Tibial nerve (tissue), 4 donors: ENCODE results near the gene SORCS2. TPM values are rescaled to one million over a fixed set of nuclear protein-coding genes. Genes with fewer than 3 reads are reported as not detected.

ENCODE experiments used
- DNase-seq, 2 donors: peaks; one replicate each; pipeline ENCODE4 v3.0.0-alpha.2; 2019; ENCODE audit warnings: low spot score in 2 of 2
- H3K27ac ChIP-seq, 4 donors: fragments of 200-600 bp; sonication (generic) in 3 of 4; one replicate each; pipeline ENCODE4 v1.5.1; 2017 to 2019; ENCODE audit warnings: mild to moderate bottlenecking in 1 of 4
- H3K27me3 ChIP-seq, 2 donors: fragments of 200-600 bp; sonication (generic) in 1 of 2; one replicate each; pipeline versions ENCODE4 v1.5.1 to v1.6.0; 2017 to 2019
- H3K36me3 ChIP-seq, 3 donors: fragments of 200-600 bp; sonication (generic); one replicate each; pipeline ENCODE4 v1.5.1; 2018 to 2019
- H3K4me1 ChIP-seq, 4 donors: fragments of 200-600 bp; sonication (generic) in 3 of 4; one replicate each; pipeline ENCODE4 v1.5.1; 2017 to 2019
- H3K4me3 ChIP-seq, 4 donors: fragments of 200-600 bp; sonication (generic) in 3 of 4; one replicate each; pipeline ENCODE4 v1.5.1; 2017 to 2019; ENCODE audit warnings: mild to moderate bottlenecking in 1 of 4, moderate library complexity in 1 of 4
- H3K9me3 ChIP-seq, 4 donors: fragments of 200-600 bp; sonication (generic) in 3 of 4; one replicate each; pipeline ENCODE4 v1.5.1; 2017 to 2019
- CTCF ChIP-seq, 5 experiments: fragments of 200-600 bp in 3 of 5; fragments of 450-650 bp in 2 of 5; sonication (generic) in 3 of 5; IDR thresholded peaks; one replicate each; pipeline ENCODE4 v1.5.1; 2016 to 2019; ENCODE audit warnings: antibody characterized with exemption in 5 of 5, mild to moderate bottlenecking in 3 of 5, moderate library complexity in 2 of 5
- EP300 ChIP-seq, 2 donors: sonication (generic); formaldehyde crosslinking; IDR thresholded peaks; one replicate each; pipeline ENCODE4 v1.6.1; 2017; ENCODE audit warnings: antibody characterized with exemption in 2 of 2, mild to moderate bottlenecking in 1 of 2
- POLR2A ChIP-seq, 2 donors: fragments of 450-650 bp; IDR thresholded peaks; one replicate each; pipeline ENCODE4 v1.6.1; 2017; ENCODE audit warnings: antibody characterized with exemption in 2 of 2, mild to moderate bottlenecking in 2 of 2, moderate library complexity in 2 of 2
- WGBS, 2 donors: methylation state at CpG; one replicate each; pipeline ENCODE4 v1.1.5; 2018; 5-methylcytosine and 5-hydroxymethylcytosine counted together
- total RNA-seq, 4 donors: library from RNA; depleted of rRNA; stranded (reverse); fragments of >200 nt; gene quantifications; one replicate each; pipeline ENCODE4 v1.1.0, GENCODE V29; 2016

The SORCS2 gene
- total RNA-seq, 4 donors from 2014 or later: 15.6 to 48.9 (median 38.3) TPM

DNA sequence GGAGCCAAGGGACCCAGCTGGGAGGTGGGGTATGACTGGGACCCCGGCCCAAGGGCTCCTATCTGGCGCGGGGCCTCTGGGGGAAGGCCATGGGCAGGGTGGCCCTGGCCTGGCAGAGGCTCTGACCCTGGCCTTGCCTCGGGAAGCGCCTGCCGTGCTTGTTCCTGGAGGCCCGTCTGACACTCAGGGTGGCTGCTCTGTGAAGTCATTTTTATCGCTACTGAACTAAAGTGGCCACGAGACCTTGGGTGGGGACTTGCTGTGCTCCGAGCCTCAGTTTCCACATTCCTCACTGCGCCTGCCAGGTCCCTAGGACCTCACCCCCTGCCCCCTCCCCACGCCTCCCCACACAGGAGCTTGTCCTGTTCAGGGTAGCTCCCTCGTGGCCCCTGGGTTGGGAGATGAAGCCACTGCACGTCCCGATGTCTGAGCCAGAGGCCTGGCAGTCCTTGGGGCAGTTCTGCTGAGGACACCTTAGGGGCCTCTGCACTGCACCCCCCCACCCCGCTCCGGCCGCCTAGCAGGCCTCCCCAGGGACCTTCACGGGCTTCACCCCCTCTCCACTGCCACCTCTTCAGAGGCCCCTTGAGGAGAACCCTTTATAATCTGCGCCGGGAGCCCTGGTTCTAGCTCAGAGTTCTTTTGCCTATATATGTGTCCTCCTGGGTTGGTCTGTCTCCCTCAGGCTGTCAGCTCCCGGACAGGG lies 639 bp upstream of the SORCS2 start:
- Histone ChIP-seq H3K4me1 (peaks cover 0 to 56% (median 16%) of the 10 kb centered on the region in 4 donors), H3K36me3 (no peaks in the 10 kb centered on the region), H3K27ac (peak overlapping the region in 2 of 4 donors; percentile 43 to 78), H3K27me3 (peaks cover 0 to 32% of the 10 kb centered on the region in 2 donors), H3K9me3 (no peaks in the 10 kb centered on the region), H3K4me3 (peak overlapping the region in 1 of 4 donors; percentile 69)
- DNase-seq: peak in 1 of 2 donors; percentile 12
- WGBS, 2 donors: 62 to 64% methylated on average over 19 to 22 of the region's 22 CpGs
- TF ChIP-seq CTCF (IDR thresholded peaks at IDR 0.05): no peak
- no peak for TF ChIP-seq EP300 (IDR thresholded peaks at IDR 0.05)
- TF ChIP-seq POLR2A (IDR thresholded peaks at IDR 0.05): no peak

DNA sequence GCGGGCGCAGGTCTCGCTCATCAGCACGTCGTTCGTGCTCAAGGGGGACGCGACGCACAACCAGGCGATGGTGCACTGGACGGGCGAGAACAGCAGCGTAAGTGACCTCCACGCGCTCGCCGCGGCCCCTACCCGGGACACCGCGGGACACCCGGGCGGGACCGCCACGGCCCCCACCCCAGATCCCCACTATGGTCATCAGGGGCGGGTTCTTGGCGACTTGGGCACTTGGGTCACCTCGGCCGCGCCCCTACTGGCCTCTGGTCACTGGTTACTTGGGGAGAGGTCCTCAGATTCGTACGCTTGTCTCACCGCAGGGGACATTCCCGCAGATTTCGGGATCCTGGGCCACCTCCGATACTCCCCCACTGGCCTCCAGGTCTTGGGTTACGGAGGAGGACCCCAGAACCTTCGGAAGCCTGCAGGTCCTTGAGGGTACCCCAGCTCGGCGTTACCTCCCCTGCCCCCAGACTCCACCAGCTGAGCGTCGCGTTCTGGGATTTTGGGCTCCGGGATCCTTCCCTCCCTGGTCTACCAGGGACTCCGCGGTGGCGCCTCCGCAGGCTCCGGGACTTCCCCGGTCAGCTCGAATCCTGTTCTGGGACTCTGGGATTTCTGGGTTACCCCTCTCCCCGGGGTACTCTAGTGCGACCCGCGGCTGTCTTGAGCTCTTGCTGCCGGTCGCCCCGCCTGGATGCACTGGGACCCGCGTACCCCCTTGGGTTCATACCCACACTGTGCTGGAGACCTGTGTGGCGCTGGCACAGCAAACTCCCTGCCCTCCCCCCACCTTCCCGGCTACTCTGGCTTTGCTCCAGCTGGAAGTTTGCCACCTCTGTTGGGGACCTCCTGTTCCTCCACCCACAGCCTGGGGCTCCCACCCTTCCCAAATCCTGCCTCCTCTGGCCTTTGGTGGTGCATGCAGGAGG lies 956 bp downstream of the SORCS2 start:
- TF ChIP-seq POLR2A (IDR thresholded peaks at IDR 0.05): no peak
- no peak for TF ChIP-seq EP300 (IDR thresholded peaks at IDR 0.05)

DNA sequence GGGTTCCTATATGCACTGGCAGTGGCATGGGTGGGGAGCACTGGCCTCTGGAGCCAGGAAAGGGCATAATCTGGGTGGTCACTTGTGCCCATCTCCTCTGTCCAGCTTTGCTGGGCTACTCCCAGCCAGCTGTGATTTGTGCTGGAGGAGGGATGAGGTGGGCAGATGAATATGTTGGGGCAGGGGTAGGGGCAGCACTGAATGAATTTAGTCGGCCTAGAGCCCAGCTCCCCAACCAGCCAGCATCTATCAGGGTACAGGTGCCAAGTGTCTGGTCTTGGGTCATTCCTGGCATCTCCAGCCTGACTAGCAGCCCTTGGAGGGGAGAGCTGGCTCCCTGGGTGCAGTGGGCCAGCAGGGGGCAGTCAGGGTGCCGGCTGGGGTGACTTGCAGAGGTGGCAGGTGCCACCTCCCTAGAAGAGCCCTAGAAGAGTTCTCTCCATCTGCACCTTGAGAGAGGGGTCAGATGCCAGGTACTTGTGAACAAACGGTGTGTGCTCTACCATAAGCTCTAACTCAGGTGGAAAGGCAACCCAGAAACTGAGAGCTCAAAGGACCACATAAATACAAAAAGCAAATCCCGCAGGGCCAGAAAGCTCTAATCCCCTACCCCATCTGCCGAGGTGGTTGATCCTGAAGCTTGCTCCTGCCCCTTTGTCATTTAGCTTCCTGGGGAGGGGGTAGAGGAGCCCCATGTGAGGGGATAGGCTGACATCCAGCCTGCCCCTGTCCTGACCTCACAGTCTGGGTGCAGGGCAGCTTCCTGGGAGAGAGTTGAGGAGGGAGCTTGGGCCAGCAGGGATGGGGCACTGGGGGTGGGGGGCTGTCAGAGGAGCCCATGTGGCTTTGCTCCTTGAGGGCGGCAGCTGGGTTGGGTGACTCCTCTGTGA lies 2.2 kb downstream of the SORCS2 start:
- 50 to 61% methylated on average over 6 of the region's 6 CpGs for WGBS, 2 donors
- TF ChIP-seq CTCF (IDR thresholded peaks at IDR 0.05) (peak; percentile 12 to 64 (median 45)), POLR2A (IDR thresholded peaks at IDR 0.05) (no peak)
- H3K36me3 ChIP-seq: no peaks in the 10 kb centered on the region
- H3K4me1 ChIP-seq: peaks cover 0 to 72% (median 16%) of the 10 kb centered on the region in 4 donors
- H3K4me3 ChIP-seq: peak overlapping the region in 1 of 4 donors; percentile 69
- peak overlapping the region; percentile 45 to 78 (median 58) for H3K27ac ChIP-seq
- H3K27me3 ChIP-seq: peaks cover 0 to 31% of the 10 kb centered on the region in 2 donors
- H3K9me3 ChIP-seq: no peaks in the 10 kb centered on the region
- peak in 1 of 2 donors; percentile 36 for DNase-seq

More for the DNA sequence above, 956 bp downstream of the SORCS2 start:
- Histone ChIP-seq H3K27me3 (peaks cover 0 to 34% of the 10 kb centered on the region in 2 donors), H3K4me3 (peak overlapping the region; percentile 36 to 69 (median 46)), H3K27ac (peak overlapping the region in 3 of 4 donors; percentile 50 to 78 (median 53)), H3K36me3 (no peaks in the 10 kb centered on the region), H3K4me1 (peaks cover 0 to 61% (median 16%) of the 10 kb centered on the region in 4 donors), H3K9me3 (no peaks in the 10 kb centered on the region)
- DNase-seq: peak in 1 of 2 donors; percentile 19
- 2 to 4% methylated on average over 28 to 50 of the region's 62 CpGs for WGBS, 2 donors

GRCh38 chr4:7195141-7195515 lies 2.8 kb downstream of the SORCS2 start:
- WGBS, 2 donors: 79 to 87% methylated on average over 5 of the region's 5 CpGs
- DNase-seq: peak in 1 of 2 donors; percentile 11
- H3K9me3 ChIP-seq: no peaks in the 10 kb centered on the region
- H3K36me3 ChIP-seq: no peaks in the 10 kb centered on the region
- TF ChIP-seq CTCF (IDR thresholded peaks at IDR 0.05) (no peak), EP300 (IDR thresholded peaks at IDR 0.05) (no peak), POLR2A (IDR thresholded peaks at IDR 0.05) (no peak)
- H3K27ac ChIP-seq: peak overlapping the region; percentile 45 to 78 (median 58)
- H3K4me1 ChIP-seq: peaks cover 0 to 74% (median 16%) of the 10 kb centered on the region in 4 donors
- peaks cover 0 to 31% of the 10 kb centered on the region in 2 donors for H3K27me3 ChIP-seq
- no peak overlapping the region for H3K4me3 ChIP-seq
